Neural cell (in vitro differentiated cells): Measurements from ENCODE around the gene GATC. TPM values are rescaled to one million over a fixed set of nuclear protein-coding genes. Genes with fewer than 3 reads are reported as not detected.

Experiments used
- H2AFZ ChIP-seq: fragments of 200-600, 300-800 bp; sonication (generic), shearing (Covaris generic); 2 replicates; pipeline ENCODE4 v1.6.0; 2014; ENCODE audit warnings: low read depth, mild to moderate bottlenecking, antibody characterized with exemption, low read length, moderate library complexity
- H3F3A ChIP-seq: fragments of 200-600 bp; shearing (Covaris generic); 2 replicates; pipeline ENCODE4 v1.6.1; 2016; ENCODE audit warnings: mild to moderate bottlenecking, moderate library complexity, mixed read lengths, antibody characterized with exemption, low read length; ENCODE audit not compliant: insufficient read depth, poor library complexity, severe bottlenecking
- H3K27ac ChIP-seq: fragments of 200-600, 300-800 bp; sonication (generic), shearing (Covaris generic); 2 replicates; pipeline ENCODE4 v1.5.1; 2014; ENCODE audit warnings: mild to moderate bottlenecking, low read length, moderate library complexity
- H3K27me3 ChIP-seq: fragments of 300-800, 200-600 bp; sonication (generic), shearing (Covaris generic); 2 replicates; pipeline ENCODE4 v1.6.0; 2014; ENCODE audit warnings: mild to moderate bottlenecking, low read depth, low read length, moderate library complexity; ENCODE audit not compliant: insufficient read depth
- H3K36me3 ChIP-seq: fragments of 300-800, 200-600 bp; sonication (generic), shearing (Covaris generic); 2 replicates; pipeline ENCODE4 v1.5.1; 2014; ENCODE audit warnings: mild to moderate bottlenecking, antibody characterized with exemption, low read length, moderate library complexity; ENCODE audit not compliant: insufficient read depth
- H3K4me2 ChIP-seq: fragments of 300-800, 200-600 bp; sonication (generic), shearing (Covaris generic); 2 replicates; pipeline ENCODE4 v1.6.0; 2014; ENCODE audit warnings: mild to moderate bottlenecking, low read length
- H3K4me3 ChIP-seq: fragments of 300-800, 200-600 bp; sonication (generic), shearing (Covaris generic); 2 replicates; pipeline ENCODE4 v1.5.1; 2014; ENCODE audit warnings: mild to moderate bottlenecking, low read length, moderate library complexity
- H3K79me2 ChIP-seq: fragments of 200-600 bp; shearing (Covaris generic); replicated peaks from 2 replicates; pipeline ENCODE4 v1.6.0; 2014; ENCODE audit warnings: mild to moderate bottlenecking, low read length, moderate library complexity; ENCODE audit not compliant: insufficient read depth
- H3K9ac ChIP-seq: fragments of 300-800, 200-600 bp; sonication (generic), shearing (Covaris generic); 2 replicates; pipeline ENCODE4 v1.6.1; 2016; ENCODE audit warnings: mild to moderate bottlenecking, low read length, mixed read lengths
- H3K9me2 ChIP-seq: fragments of 200-600 bp; shearing (Covaris generic); 2 replicates; pipeline ENCODE4 v1.6.1; 2016; ENCODE audit warnings: mild to moderate bottlenecking, low read length, mixed read lengths; ENCODE audit not compliant: insufficient read depth
- H3K9me3 ChIP-seq: fragments of 200-600, 300-800 bp; sonication (generic), shearing (Covaris generic); 2 replicates; pipeline ENCODE4 v1.6.1; 2016; ENCODE audit warnings: mild to moderate bottlenecking, mixed run types, low read length, moderate library complexity, mixed read lengths
- H4K20me1 ChIP-seq: fragments of 200-600 bp; shearing (Covaris generic); 2 replicates; pipeline ENCODE4 v1.6.1; 2016; ENCODE audit warnings: mild to moderate bottlenecking, mixed run types; ENCODE audit not compliant: insufficient read depth
- CTCF ChIP-seq: fragments of 450-650 bp; IDR thresholded peaks from 2 replicates; pipeline ENCODE4 v1.5.1; 2014; ENCODE audit warnings: antibody characterized with exemption, mild to moderate bottlenecking, moderate library complexity; ENCODE audit not compliant: poor library complexity, severe bottlenecking
- EP300 ChIP-seq: fragments of 450-650 bp; conservative IDR thresholded peaks from 2 replicates; pipeline ENCODE4 v1.6.1; 2014; ENCODE audit warnings: antibody characterized with exemption, mild to moderate bottlenecking, moderate library complexity; ENCODE audit not compliant: poor library complexity, severe bottlenecking
- EZH2 ChIP-seq: fragments of 200-600, 300-800 bp; shearing (Covaris generic), sonication (generic); IDR thresholded peaks from 2 replicates; pipeline ENCODE4 v1.6.1; 2014; ENCODE audit warnings: antibody characterized with exemption, low read length, borderline replicate concordance, mild to moderate bottlenecking; ENCODE audit not compliant: insufficient read depth, poor library complexity, severe bottlenecking
- MXI1 ChIP-seq: fragments of 450-650 bp; conservative IDR thresholded peaks from 2 replicates; pipeline ENCODE4 v1.6.1; 2014; ENCODE audit warnings: antibody characterized with exemption, mild to moderate bottlenecking; ENCODE audit not compliant: poor library complexity, severe bottlenecking
- POLR2AphosphoS5 ChIP-seq: IDR thresholded peaks from 2 replicates; pipeline ENCODE4 v1.6.1; 2012
- RAD21 ChIP-seq: fragments of 450-650 bp; conservative IDR thresholded peaks from 2 replicates; pipeline ENCODE4 v1.6.1; 2014; ENCODE audit warnings: antibody characterized with exemption, mild to moderate bottlenecking, moderate library complexity
- REST ChIP-seq: IDR thresholded peaks from 2 replicates; pipeline ENCODE4 v1.6.1; 2012; ENCODE audit warnings: borderline replicate concordance
- SMC3 ChIP-seq: fragments of 450-650 bp; conservative IDR thresholded peaks from 2 replicates; pipeline ENCODE4 v1.6.1; 2014; ENCODE audit warnings: antibody characterized with exemption, mild to moderate bottlenecking, moderate library complexity; ENCODE audit not compliant: poor library complexity
- TAF1 ChIP-seq: IDR thresholded peaks from 2 replicates; pipeline ENCODE4 v1.6.1; 2012; ENCODE audit warnings: low read depth
- polyA plus RNA-seq: library from polyadenylated mRNA; depleted of rRNA; stranded (reverse); fragments of >200 nt; gene quantifications from 2 replicates; pipeline ENCODE4 v1.2.3, GENCODE V29; 2014

The GATC gene
- polyA plus RNA-seq, 1 donor from 2014 or later: 45.3 TPM

- Histone ChIP-seq H3F3A (no peaks in the 10 kb centered on the region), H2AFZ (no peak overlapping the region), H3K9me2 (no peaks in the 10 kb centered on the region), H3K4me3 (no peak overlapping the region), H3K27me3 (no peaks in the 10 kb centered on the region), H3K27ac (no peak overlapping the region), H4K20me1 (no peaks in the 10 kb centered on the region), H3K36me3 (no peaks in the 10 kb centered on the region), H3K79me2 (no peaks in the 10 kb centered on the region), H3K4me2 (no peak overlapping the region), H3K9ac (no peak overlapping the region), H3K9me3 (no peaks in the 10 kb centered on the region)
- TF ChIP-seq TAF1 (no peak), CTCF (no peak), REST (no peak), SMC3 (no peak), RAD21 (no peak), EZH2 (no peak), EP300 (no peak), POLR2AphosphoS5 (no peak), MXI1 (no peak)
Observed at GRCh38 chr12:120406069-120406468, 40.2 kb upstream of the GATC start.

GRCh38 chr12:120406553-120406952 is 39.7 kb upstream of the GATC start:
- H3K36me3 ChIP-seq: no peaks in the 10 kb centered on the region
- no peaks in the 10 kb centered on the region for H3K9me2 ChIP-seq
- H3F3A ChIP-seq: no peaks in the 10 kb centered on the region
- H3K27ac ChIP-seq: no peak overlapping the region
- H3K27me3 ChIP-seq: no peaks in the 10 kb centered on the region
- no peak overlapping the region for H3K9ac ChIP-seq
- H3K4me3 ChIP-seq: no peak overlapping the region
- H3K9me3 ChIP-seq: no peaks in the 10 kb centered on the region
- TF ChIP-seq CTCF: no peak
- no peak for TF ChIP-seq EP300
- no peak for TF ChIP-seq POLR2AphosphoS5
- TF ChIP-seq MXI1: no peak
- no peak for TF ChIP-seq RAD21
- no peak for TF ChIP-seq REST
- no peak for TF ChIP-seq SMC3
- TF ChIP-seq EZH2: no peak
- no peak for TF ChIP-seq TAF1
- H3K79me2 ChIP-seq: no peaks in the 10 kb centered on the region
- H3K4me2 ChIP-seq: no peak overlapping the region
- H4K20me1 ChIP-seq: no peaks in the 10 kb centered on the region
- no peak overlapping the region for H2AFZ ChIP-seq
